Activated T-cell treated with anti-CD3 and anti-CD28 coated beads for 48 hours (primary cell): Measurements from ENCODE around the gene CCL3.
"Not testable (repeated sequence)": the region's sequence is repeated elsewhere in the genome, so short reads cannot be mapped to it uniquely, and the experiment has no call there.

ENCODE experiments used
- DNase-seq: peaks from one replicate; pipeline ENCODE4 v3.0.0-alpha.2; 2020; ENCODE audit warnings: low read depth

Gene CCL3

GRCh38 chr17:36089888-36090836, at the start of gene CCL3:
CCL3 (minus strand) TSS chr17:36090143; CDS start chr17:36090058, 85 bp downstream.
- peak; percentile 41 for DNase-seq

- no peak for DNase-seq
These were observed 46.5 kb upstream of the CCL3 start for GRCh38 chr17:36136439-36136838.

GRCh38 chr17:36136036-36136435, 46.1 kb upstream of the CCL3 start:
- no peak for DNase-seq

GRCh38 chr17:36135465-36135864, 45.5 kb upstream of the CCL3 start:
- no peak for DNase-seq

GRCh38 chr17:36133602-36134236, 43.8 kb upstream of the CCL3 start:
- DNase-seq: no peak

- no peak for DNase-seq
These were observed 42.5 kb upstream of the CCL3 start for GRCh38 chr17:36132421-36132831.

GRCh38 chr17:36131931-36132330, 42.0 kb upstream of the CCL3 start:
- DNase-seq: no peak

- DNase-seq: no peak
These were observed 41.5 kb upstream of the CCL3 start for GRCh38 chr17:36131421-36131820.

GRCh38 chr17:36130346-36130745, 40.4 kb upstream of the CCL3 start:
- no peak for DNase-seq

GRCh38 chr17:36129616-36130015, 39.7 kb upstream of the CCL3 start:
- no peak for DNase-seq

GRCh38 chr17:36128411-36128978, 38.6 kb upstream of the CCL3 start:
- no peak for DNase-seq

GRCh38 chr17:36127911-36128310, 38.0 kb upstream of the CCL3 start:
- no peak for DNase-seq

GRCh38 chr17:36127199-36127893, 37.4 kb upstream of the CCL3 start:
- DNase-seq: no peak

- no peak for DNase-seq
These were observed 35.2 kb upstream of the CCL3 start for GRCh38 chr17:36124879-36125824.

- DNase-seq: no peak
These were observed 33.5 kb upstream of the CCL3 start for GRCh38 chr17:36123431-36123830.

- DNase-seq: not testable (repeated sequence)
These were observed 31.2 kb upstream of the CCL3 start for GRCh38 chr17:36121099-36121498.

- no peak for DNase-seq
These were observed 30.3 kb upstream of the CCL3 start for GRCh38 chr17:36120221-36120620.

GRCh38 chr17:36118477-36119353, 28.8 kb upstream of the CCL3 start:
- no peak for DNase-seq

- DNase-seq: peak; percentile 44
These were observed 27.8 kb upstream of the CCL3 start for GRCh38 chr17:36117505-36118382.
